Ovary (tissue), 9 donors: ENCODE data around the gene HSD11B1. TPM values are rescaled to one million over a fixed set of nuclear protein-coding genes. Genes with fewer than 3 reads are reported as not detected.
A peak's percentile ranks its signal among the peaks of the same experiment; 100 is the strongest.

Source experiments
- DNase-seq, 5 donors: peaks; one replicate each; pipeline ENCODE4 v3.0.0-alpha.2; 2019 to 2020
- H3K27ac ChIP-seq, 2 donors: fragments of 200-600 bp; one replicate each; pipeline versions ENCODE4 v1.5.1 to v1.8.0; 2019 to 2022
- H3K27me3 ChIP-seq: fragments of 200-600 bp; one replicate; pipeline ENCODE4 v1.8.0; 2022
- H3K36me3 ChIP-seq: fragments of 200-600 bp; sonication (generic); one replicate; pipeline ENCODE4 v1.5.1; 2019
- H3K4me1 ChIP-seq: one replicate; pipeline ENCODE4 v1.8.1; 2013; ENCODE audit warnings: mild to moderate bottlenecking, moderate library complexity; ENCODE audit not compliant: insufficient read depth
- H3K4me3 ChIP-seq: fragments of 200-600 bp; sonication (generic); one replicate; pipeline ENCODE4 v1.5.1; 2017
- H3K9me3 ChIP-seq, 2 donors: fragments of 200-600 bp in 1 of 2; sonication (generic) in 1 of 2; one replicate each; pipeline versions ENCODE4 v1.5.1 to v1.8.1; 2013 to 2019; ENCODE audit warnings: mild to moderate bottlenecking in 1 of 2, moderate library complexity in 1 of 2
- EP300 ChIP-seq: sonication (generic); formaldehyde crosslinking; IDR thresholded peaks from one replicate; pipeline ENCODE4 v1.6.1; 2017; ENCODE audit warnings: antibody characterized with exemption
- POLR2A ChIP-seq: fragments of 450-650 bp; IDR thresholded peaks from one replicate; pipeline ENCODE4 v1.6.1; 2017; ENCODE audit warnings: antibody characterized with exemption, mild to moderate bottlenecking, moderate library complexity
- WGBS, 3 donors: extraction: QIAGEN DNeasy Blood & Tissue Kit in 1 of 3; methylation state at CpG; one replicate each; pipeline versions ENCODE4 v1.1.5 to v1.1.7; 2013 to 2017; 5-methylcytosine and 5-hydroxymethylcytosine counted together
- intact Hi-C, 4 donors: fragments of 100-400 bp; cut with DNase I; formaldehyde crosslinking; loops; one replicate each; pipeline versions ENCODE4 v1.11.0 to v1.15.1; 2022 to 2023
- polyA plus RNA-seq, 2 donors: library from polyadenylated mRNA; stranded (reverse); fragments of 200-250 nt in 1 of 2; fragments of 350-450 nt in 1 of 2; fragmentation: Illumina TruSeq in 1 of 2; extraction: RNeasy Lipid Tissue Mini Kit (QIAGEN cat#74804) in 1 of 2; gene quantifications; one replicate each; pipeline ENCODE4 v1.2.3, GENCODE V29; 2013 to 2014
- total RNA-seq, 7 donors: library from RNA; depleted of rRNA in 2 of 7; stranded (reverse); fragments of >200 nt in 2 of 7; fragmentation: NEBNext Ultra II Directional in 3 of 7; extraction: Animal tissue kit (Norgen Biotek cat#: 25700) in 3 of 7; gene quantifications; one replicate each; pipeline versions ENCODE4 v1.1.0 to v1.2.4, GENCODE V29; 2016 to 2023
- TF ChIP-seq, protein P1 (sequence below), 3 donors: fragments of 450-650 bp in 2 of 3; fragments of 200-600 bp in 1 of 3; IDR thresholded peaks; one replicate each; pipeline versions ENCODE4 v1.5.1 to v1.8.0; 2016 to 2022; ENCODE audit warnings: antibody characterized with exemption in 3 of 3, mild to moderate bottlenecking in 1 of 3
- donor health status: DM: no; HTN: no; CAD: no; lungs with moderate emphysema.
- donor health status: DM: no; HTN: no; CAD: no.
- donor health status: Bipolar disorder and iron deficiency.
- donor health status: DM: yes; HTN: yes; CAD: no.
- donor health status: DM: no; HTN: no; CAD: no.
- donor health status: DM: yes; HTN: yes; CAD: no.

Gene HSD11B1
- total and polyA plus RNA-seq, 9 donors, result 7.4 to 265 (median 57.7) TPM

DNA sequence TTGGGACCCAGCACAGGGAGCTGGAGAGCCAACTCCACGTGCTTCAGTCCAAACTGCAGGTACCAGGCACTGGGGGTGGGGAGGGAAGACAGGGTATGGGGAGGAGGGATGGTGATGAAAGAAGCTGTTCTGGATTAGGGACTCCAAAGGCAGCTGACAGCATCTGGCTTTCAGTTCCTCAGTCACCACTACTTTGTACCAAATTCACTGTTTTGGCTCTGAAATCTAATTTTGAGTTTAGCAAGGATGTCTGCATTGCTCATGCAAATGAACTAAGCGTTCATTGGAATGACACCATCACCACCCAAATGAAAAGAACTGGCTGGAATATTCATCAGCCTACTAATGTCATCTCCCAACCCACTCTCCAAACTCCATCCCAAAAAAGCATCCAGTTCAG lies 71.0 kb downstream of the HSD11B1 start:
- Histone ChIP-seq H3K27me3 (no peaks in the 10 kb centered on the region), H3K9me3 (no peaks in the 10 kb centered on the region), H3K4me3 (no peak overlapping the region), H3K4me1 (no peaks in the 10 kb centered on the region), H3K36me3 (no peaks in the 10 kb centered on the region), H3K27ac (no peak overlapping the region)
- DNase-seq, result no peak
- intact Hi-C loops, result no loop called here
- no peak for TF ChIP-seq POLR2A
- TF ChIP-seq EP300, result no peak
- TF ChIP-seq, protein P1, sequence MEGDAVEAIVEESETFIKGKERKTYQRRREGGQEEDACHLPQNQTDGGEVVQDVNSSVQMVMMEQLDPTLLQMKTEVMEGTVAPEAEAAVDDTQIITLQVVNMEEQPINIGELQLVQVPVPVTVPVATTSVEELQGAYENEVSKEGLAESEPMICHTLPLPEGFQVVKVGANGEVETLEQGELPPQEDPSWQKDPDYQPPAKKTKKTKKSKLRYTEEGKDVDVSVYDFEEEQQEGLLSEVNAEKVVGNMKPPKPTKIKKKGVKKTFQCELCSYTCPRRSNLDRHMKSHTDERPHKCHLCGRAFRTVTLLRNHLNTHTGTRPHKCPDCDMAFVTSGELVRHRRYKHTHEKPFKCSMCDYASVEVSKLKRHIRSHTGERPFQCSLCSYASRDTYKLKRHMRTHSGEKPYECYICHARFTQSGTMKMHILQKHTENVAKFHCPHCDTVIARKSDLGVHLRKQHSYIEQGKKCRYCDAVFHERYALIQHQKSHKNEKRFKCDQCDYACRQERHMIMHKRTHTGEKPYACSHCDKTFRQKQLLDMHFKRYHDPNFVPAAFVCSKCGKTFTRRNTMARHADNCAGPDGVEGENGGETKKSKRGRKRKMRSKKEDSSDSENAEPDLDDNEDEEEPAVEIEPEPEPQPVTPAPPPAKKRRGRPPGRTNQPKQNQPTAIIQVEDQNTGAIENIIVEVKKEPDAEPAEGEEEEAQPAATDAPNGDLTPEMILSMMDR (IDR thresholded peaks at IDR 0.05), result no peak
- WGBS, 3 donors, result 54 to 71% (median 58%) methylated on average over 2 of the region's 2 CpGs

DNA sequence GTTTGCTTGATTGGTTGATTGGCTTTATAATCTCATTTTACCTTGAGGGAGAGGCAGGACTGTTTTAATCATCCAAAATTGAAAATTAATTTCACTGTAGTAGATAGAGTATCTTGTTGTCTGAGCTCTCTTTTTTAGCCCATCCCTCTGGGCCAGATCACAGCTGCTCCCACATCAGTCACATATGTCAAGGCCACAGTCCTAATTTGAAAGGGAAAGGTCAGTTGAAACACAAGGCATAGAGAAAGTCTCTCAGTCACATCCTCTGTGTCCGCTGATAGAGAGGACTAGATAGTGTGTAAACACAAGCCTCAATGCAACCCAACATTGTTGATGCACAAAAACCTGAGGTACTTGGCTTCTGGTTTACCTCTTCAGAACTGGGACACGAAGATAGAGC lies 72.9 kb downstream of the HSD11B1 start:
- no peaks in the 10 kb centered on the region for H3K9me3 ChIP-seq
- TF ChIP-seq EP300 (no peak), POLR2A (no peak)
- TF ChIP-seq, protein P1 (IDR thresholded peaks at IDR 0.05), result no peak
- no peaks in the 10 kb centered on the region for H3K27me3 ChIP-seq
- H3K27ac ChIP-seq, result no peak overlapping the region
- DNase-seq, result no peak
- no peaks in the 10 kb centered on the region for H3K36me3 ChIP-seq
- no peak overlapping the region for H3K4me3 ChIP-seq
- intact Hi-C loops, result no loop called here
- H3K4me1 ChIP-seq, result no peaks in the 10 kb centered on the region
- whole genome bisulfite sequencing, 3 donors, result 80 to 83% (median 81%) methylated on average over 2 of the region's 2 CpGs

DNA sequence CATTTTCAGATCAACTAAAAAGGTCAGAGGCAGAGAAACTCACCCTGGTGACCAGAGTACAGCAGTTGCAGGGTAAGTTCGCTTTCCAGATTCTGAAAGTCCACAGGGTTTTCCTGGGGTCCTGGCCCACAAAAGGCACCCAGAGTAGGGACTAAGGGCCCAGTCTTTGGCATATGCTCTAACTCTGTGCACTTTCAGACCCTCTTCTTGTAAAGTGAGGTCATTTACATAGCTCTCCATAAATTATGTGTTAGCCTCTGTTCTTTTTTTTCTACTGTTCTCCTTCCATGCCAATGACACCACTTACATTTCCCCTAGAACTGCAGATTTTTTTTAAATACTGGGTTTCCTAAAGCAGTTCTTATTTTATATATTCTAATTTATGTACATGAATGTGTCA lies 73.5 kb downstream of the HSD11B1 start:
- Histone ChIP-seq H3K27me3 (no peaks in the 10 kb centered on the region), H3K4me1 (no peaks in the 10 kb centered on the region), H3K4me3 (no peak overlapping the region), H3K9me3 (no peaks in the 10 kb centered on the region), H3K27ac (no peak overlapping the region), H3K36me3 (no peaks in the 10 kb centered on the region)
- intact Hi-C loops, result no loop called here
- no peak for DNase-seq
- WGBS, 3 donors, result 93 to 94% (median 94%) methylated on average over 1 of the region's 1 CpG
- TF ChIP-seq POLR2A, result no peak
- TF ChIP-seq, protein P1 (IDR thresholded peaks at IDR 0.05), result no peak
- TF ChIP-seq EP300, result no peak

DNA sequence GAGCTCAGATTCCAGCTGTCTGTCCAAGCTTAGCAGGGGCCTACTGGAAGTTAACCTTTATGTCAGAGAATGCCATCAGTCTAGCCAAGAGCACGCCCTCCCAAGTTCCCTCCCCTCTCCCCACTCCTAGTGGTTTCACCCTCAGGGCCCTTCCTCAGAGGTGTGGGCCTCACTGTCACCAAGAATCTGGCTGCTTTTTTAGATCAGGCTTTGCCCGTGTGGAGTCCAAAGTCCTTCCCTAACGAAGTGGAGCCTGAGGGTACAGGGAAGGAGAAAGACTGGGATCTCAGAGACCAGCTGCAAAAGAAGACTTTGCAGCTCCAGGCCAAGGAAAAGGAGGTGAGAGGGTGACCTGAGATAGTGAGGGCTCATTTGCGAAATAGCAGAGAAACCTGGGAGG lies 75.6 kb downstream of the HSD11B1 start:
- 82 to 87% (median 82%) methylated on average over 4 of the region's 4 CpGs for WGBS, 3 donors
- H3K4me1 ChIP-seq, result peaks cover 5% of the 10 kb centered on the region
- H3K27me3 ChIP-seq, result no peaks in the 10 kb centered on the region
- no peaks in the 10 kb centered on the region for H3K36me3 ChIP-seq
- TF ChIP-seq, protein P1 (IDR thresholded peaks at IDR 0.05), result no peak
- no peak for TF ChIP-seq POLR2A
- TF ChIP-seq EP300, result no peak
- H3K9me3 ChIP-seq, result no peaks in the 10 kb centered on the region
- DNase-seq, result no peak
- no peak overlapping the region for H3K27ac ChIP-seq
- intact Hi-C loops, result no loop called here
- no peak overlapping the region for H3K4me3 ChIP-seq

DNA sequence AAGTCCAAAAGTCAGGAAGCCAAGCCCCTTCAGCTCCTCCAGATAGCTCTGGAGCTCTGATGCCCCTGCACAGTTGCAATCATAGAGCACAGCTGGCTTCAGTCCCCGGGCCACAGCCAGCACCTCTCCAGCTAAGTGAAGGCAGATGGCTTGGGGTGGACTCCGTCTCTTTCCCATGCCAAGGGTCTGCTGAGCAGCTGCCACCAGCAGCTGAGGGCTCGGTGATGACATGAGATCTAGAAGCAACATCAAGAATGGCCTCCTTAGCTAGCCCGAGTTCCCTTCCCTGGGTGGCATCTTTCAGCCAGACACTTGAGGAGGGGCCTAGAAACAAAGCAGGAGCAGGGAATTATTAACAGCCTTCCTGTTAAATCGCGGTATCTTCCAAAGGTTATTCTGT lies 78.7 kb downstream of the HSD11B1 start:
- peaks cover 5% of the 10 kb centered on the region for H3K4me1 ChIP-seq
- no peaks in the 10 kb centered on the region for H3K9me3 ChIP-seq
- no peaks in the 10 kb centered on the region for H3K27me3 ChIP-seq
- H3K36me3 ChIP-seq, result no peaks in the 10 kb centered on the region
- TF ChIP-seq, protein P1 (IDR thresholded peaks at IDR 0.05), result no peak
- no peak for TF ChIP-seq EP300
- TF ChIP-seq POLR2A, result no peak
- peak overlapping the region in 1 of 2 donors; percentile 32 for H3K27ac ChIP-seq
- no peak overlapping the region for H3K4me3 ChIP-seq
- intact Hi-C loops, result no loop called here
- 66 to 78% (median 73%) methylated on average over 5 to 6 of the region's 6 CpGs for WGBS, 3 donors
- DNase-seq, result no peak
